HepG2 (cell line): ENCODE measurements around the gene MFRP. TPM values are rescaled to one million over a fixed set of nuclear protein-coding genes. Genes with fewer than 3 reads are reported as not detected.
A peak's percentile ranks its signal among the peaks of the same experiment; 100 is the strongest.

Experiments used
- CEBPZ ChIP-seq: IDR thresholded peaks from 2 replicates; pipeline ENCODE4 v1.6.1; 2012; ENCODE audit warnings: low read length, improper control_type of control experiment
- EZH2 ChIP-seq: conservative IDR thresholded peaks from 2 replicates; pipeline ENCODE4 v1.6.1; 2012; ENCODE audit warnings: mild to moderate bottlenecking, low read depth, low read length, moderate library complexity
- FIP1L1 ChIP-seq: fragments of 200-400 bp; formaldehyde crosslinking; IDR thresholded peaks from 2 replicates; pipeline ENCODE4 v1.6.1; 2018; ENCODE audit warnings: low read depth, mild to moderate bottlenecking, low read length, moderate library complexity, borderline replicate concordance; ENCODE audit not compliant: insufficient read depth
- GATAD2A ChIP-seq: IDR thresholded peaks from 2 replicates; pipeline ENCODE4 v1.6.1; 2016
- HES4 ChIP-seq: sonication (generic); formaldehyde crosslinking; IDR thresholded peaks from 2 replicates; pipeline ENCODE4 v1.9.0; 2021; ENCODE audit warnings: mild to moderate bottlenecking, missing genetic modification reagents, borderline replicate concordance
- KDM6A ChIP-seq: IDR thresholded peaks from 2 replicates; pipeline ENCODE4 v1.6.1; 2016; ENCODE audit warnings: low read depth
- PHB2 ChIP-seq: fragments of 450-650 bp; IDR thresholded peaks from 2 replicates; pipeline ENCODE4 v1.6.1; 2018; ENCODE audit not compliant: partially characterized antibody
- RARG ChIP-seq: sonication (generic); formaldehyde crosslinking; IDR thresholded peaks from 2 replicates; pipeline ENCODE4 v1.4.0; 2020; ENCODE audit warnings: low read depth, mild to moderate bottlenecking, missing genetic modification reagents
- RELA ChIP-seq: sonication (generic); formaldehyde crosslinking; IDR thresholded peaks from 2 replicates; pipeline ENCODE4 v1.4.0; 2020; ENCODE audit warnings: missing genetic modification reagents
- THAP7 ChIP-seq: sonication (generic); formaldehyde crosslinking; IDR thresholded peaks from 2 replicates; pipeline ENCODE4 v1.8.1; 2023; ENCODE audit warnings: mild to moderate bottlenecking, missing genetic modification reagents
- ZKSCAN8 ChIP-seq: IDR thresholded peaks from 2 replicates; pipeline ENCODE4 v1.6.1; 2016; ENCODE audit warnings: borderline replicate concordance, missing genetic modification reagents, missing compliant biosample characterization
- ZMYM2 ChIP-seq: sonication (generic); formaldehyde crosslinking; IDR thresholded peaks from 2 replicates; pipeline ENCODE4 v1.8.0; 2022; ENCODE audit warnings: mild to moderate bottlenecking, missing genetic modification reagents
- ZNF230 ChIP-seq: sonication (generic); formaldehyde crosslinking; IDR thresholded peaks from 2 replicates; pipeline ENCODE4 v1.4.0; 2020; ENCODE audit warnings: mild to moderate bottlenecking, missing genetic modification reagents
- ZNF263 ChIP-seq: sonication (generic); formaldehyde crosslinking; IDR thresholded peaks from 2 replicates; pipeline ENCODE4 v1.4.0; 2020; ENCODE audit warnings: missing genetic modification reagents
- ZNF317 ChIP-seq: sonication (generic); formaldehyde crosslinking; IDR thresholded peaks from 2 replicates; pipeline ENCODE4 v1.5.0; 2020; ENCODE audit warnings: mild to moderate bottlenecking, missing genetic modification reagents
- ZNF329 ChIP-seq: sonication (generic); formaldehyde crosslinking; IDR thresholded peaks from 2 replicates; pipeline ENCODE4 v1.9.0; 2021; ENCODE audit warnings: low read depth, mild to moderate bottlenecking, missing genetic modification reagents
- ZNF574 ChIP-seq: sonication (generic); formaldehyde crosslinking; IDR thresholded peaks from 2 replicates; pipeline ENCODE4 v1.4.0; 2020; ENCODE audit warnings: missing genetic modification reagents
- ZNF839 ChIP-seq: sonication (generic); formaldehyde crosslinking; IDR thresholded peaks from 2 replicates; pipeline ENCODE4 v1.4.0; 2020; ENCODE audit warnings: missing genetic modification reagents, mild to moderate bottlenecking, borderline replicate concordance
- polyA plus RNA-seq, 8 experiments: library from polyadenylated mRNA; depleted of rRNA in 3 of 8; stranded (reverse) in 7 of 8; unstranded in 1 of 8; fragments of >200 nt; fragmentation: Illumina TruSeq in 4 of 8; extraction: Trizol in 4 of 8; gene quantifications; 2 replicates each; pipeline versions ENCODE4 v1.2.1 to v1.2.3, GENCODE V29; 2011 to 2016; ENCODE audit warnings: low read depth in 4 of 8, missing spikeins in 1 of 8, mixed read lengths in 1 of 8; ENCODE audit not compliant: insufficient read depth in 1 of 8
- total RNA-seq, 5 experiments: library from RNA; depleted of rRNA; stranded (reverse); fragments of >200 nt; fragmentation: Illumina TruSeq; extraction: Trizol; gene quantifications; 2 replicates each; pipeline ENCODE4 v1.2.3, GENCODE V29; 2016; ENCODE audit warnings: low read depth in 1 of 5
- TF ChIP-seq, protein P1 (sequence below): sonication (generic); formaldehyde crosslinking; IDR thresholded peaks from 2 replicates; pipeline ENCODE4 v1.5.0; 2020; ENCODE audit warnings: missing genetic modification reagents
- TF ChIP-seq, protein P2 (sequence below): sonication (generic); formaldehyde crosslinking; IDR thresholded peaks from 2 replicates; pipeline ENCODE4 v1.4.0; 2020; ENCODE audit warnings: missing genetic modification reagents, mild to moderate bottlenecking, borderline replicate concordance
- TF ChIP-seq, protein P3 (sequence below): IDR thresholded peaks from 2 replicates; pipeline ENCODE4 v1.6.1; 2016; ENCODE audit warnings: mild to moderate bottlenecking, missing biosample characterization, missing genetic modification reagents

MFRP gene
- total and polyA plus RNA-seq, 2 of the 13 experiments (the other 11 are each of a cell fraction or from before 2014, with no cell fraction given) = not detected

- no peak for TF ChIP-seq FIP1L1
- TF ChIP-seq, protein P1, sequence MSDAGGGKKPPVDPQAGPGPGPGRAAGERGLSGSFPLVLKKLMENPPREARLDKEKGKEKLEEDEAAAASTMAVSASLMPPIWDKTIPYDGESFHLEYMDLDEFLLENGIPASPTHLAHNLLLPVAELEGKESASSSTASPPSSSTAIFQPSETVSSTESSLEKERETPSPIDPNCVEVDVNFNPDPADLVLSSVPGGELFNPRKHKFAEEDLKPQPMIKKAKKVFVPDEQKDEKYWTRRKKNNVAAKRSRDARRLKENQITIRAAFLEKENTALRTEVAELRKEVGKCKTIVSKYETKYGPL (CRISPR knock-in tag) = no peak
- TF ChIP-seq ZNF230 (CRISPR knock-in tag) = no peak
- peak; percentile 49; the same call in 1 of the 2 replicates for TF ChIP-seq ZNF574 (CRISPR knock-in tag)
- no peak for TF ChIP-seq PHB2
- no peak for TF ChIP-seq ZNF263 (CRISPR knock-in tag)
- TF ChIP-seq EZH2 = no peak
- TF ChIP-seq ZNF839 (CRISPR knock-in tag) = no peak
- TF ChIP-seq THAP7 = no peak
- TF ChIP-seq ZKSCAN8 = no peak
- TF ChIP-seq HES4 (CRISPR knock-in tag) = peak; percentile 16; the same call in 1 of the 2 replicates
- no peak for TF ChIP-seq ZNF317 (CRISPR knock-in tag)
- no peak for TF ChIP-seq RELA (CRISPR knock-in tag)
- no peak for TF ChIP-seq GATAD2A (CRISPR knock-in tag)
- TF ChIP-seq RARG (CRISPR knock-in tag) = no peak
- TF ChIP-seq, protein P2, sequence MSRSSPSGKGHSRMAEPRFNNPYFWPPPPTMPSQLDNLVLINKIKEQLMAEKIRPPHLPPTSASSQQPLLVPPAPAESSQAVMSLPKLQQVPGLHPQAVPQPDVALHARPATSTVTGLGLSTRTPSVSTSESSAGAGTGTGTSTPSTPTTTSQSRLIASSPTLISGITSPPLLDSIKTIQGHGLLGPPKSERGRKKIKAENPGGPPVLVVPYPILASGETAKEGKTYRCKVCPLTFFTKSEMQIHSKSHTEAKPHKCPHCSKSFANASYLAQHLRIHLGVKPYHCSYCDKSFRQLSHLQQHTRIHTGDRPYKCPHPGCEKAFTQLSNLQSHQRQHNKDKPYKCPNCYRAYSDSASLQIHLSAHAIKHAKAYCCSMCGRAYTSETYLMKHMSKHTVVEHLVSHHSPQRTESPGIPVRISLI (CRISPR knock-in tag) = no peak
- TF ChIP-seq ZMYM2 (CRISPR knock-in tag) = no peak
- no peak for TF ChIP-seq CEBPZ
- TF ChIP-seq, protein P3, sequence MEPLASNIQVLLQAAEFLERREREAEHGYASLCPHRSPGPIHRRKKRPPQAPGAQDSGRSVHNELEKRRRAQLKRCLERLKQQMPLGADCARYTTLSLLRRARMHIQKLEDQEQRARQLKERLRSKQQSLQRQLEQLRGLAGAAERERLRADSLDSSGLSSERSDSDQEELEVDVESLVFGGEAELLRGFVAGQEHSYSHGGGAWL = peak; percentile 67; the same call in 1 of the 2 replicates
- TF ChIP-seq KDM6A (CRISPR knock-in tag) = no peak
- TF ChIP-seq ZNF329 (CRISPR knock-in tag) = 0 out of 2 replicates have a peak, but pooled peaks have one; percentile 27
Measured at GRCh38 chr11:119339589-119340334, 6.7 kb downstream of the MFRP start (continued).
